BLaER1 treated with 17β-estradiol and CSF1 and Interleukin-3, amounts not matched to agents 10 nM and 100 nM (cell line): ENCODE results near the gene TMEM117.
A peak's percentile ranks its signal among the peaks of the same experiment; 100 is the strongest.

Experiments used
- H3K27ac ChIP-seq, 11 experiments: shearing (Covaris generic); formaldehyde crosslinking; 2 replicates each; pipeline ENCODE4 v1.8.1; 2022
- H3K27me3 ChIP-seq, 11 experiments: shearing (Covaris generic); formaldehyde crosslinking; 2 replicates each; pipeline ENCODE4 v1.8.1; 2022
- H3K36me3 ChIP-seq, 11 experiments: shearing (Covaris generic); formaldehyde crosslinking; 2 replicates each; pipeline ENCODE4 v1.8.1; 2022
- H3K4me1 ChIP-seq, 10 experiments: shearing (Covaris generic); formaldehyde crosslinking; 2 replicates each; pipeline ENCODE4 v1.8.1; 2022
- H3K4me2 ChIP-seq, 11 experiments: shearing (Covaris generic); formaldehyde crosslinking; 2 replicates each; pipeline ENCODE4 v1.8.1; 2022
- H3K4me3 ChIP-seq, 10 experiments: shearing (Covaris generic); formaldehyde crosslinking; 2 replicates each; pipeline ENCODE4 v1.8.1; 2022
- H3K9ac ChIP-seq, 11 experiments: shearing (Covaris generic); formaldehyde crosslinking; 2 replicates each; pipeline ENCODE4 v1.8.1; 2022
- H3K9me3 ChIP-seq, 11 experiments: shearing (Covaris generic); formaldehyde crosslinking; replicated peaks in 1 of 11; 2 replicates each; pipeline ENCODE4 v1.8.1; 2022
- H4K20me1 ChIP-seq, 11 experiments: shearing (Covaris generic); formaldehyde crosslinking; 2 replicates each; pipeline ENCODE4 v1.8.1; 2022
- Cebpa-rat ChIP-seq, 11 experiments: shearing (Covaris generic); IDR thresholded peaks; 2 replicates each; pipeline ENCODE4 v1.8.1; 2022

TMEM117 gene

DNA sequence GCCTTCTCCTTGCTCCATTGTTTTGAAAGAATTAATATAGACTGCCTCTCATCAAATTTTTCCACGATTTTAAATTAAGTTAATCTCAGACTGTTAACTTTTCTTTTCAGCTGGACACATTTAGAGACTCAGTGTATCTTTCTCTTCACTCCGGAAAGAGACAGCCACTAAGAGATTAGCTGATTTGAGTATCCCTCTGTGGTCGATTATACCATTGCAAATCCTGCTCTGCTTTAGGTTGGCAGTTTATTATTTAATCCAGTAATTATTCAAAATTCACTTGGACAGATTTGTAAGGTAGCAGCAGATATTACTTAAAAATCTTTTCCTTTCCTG is 29.2 kb upstream of the TMEM117 start:
- no peaks in the 10 kb centered on the region for H3K9me3 ChIP-seq
- H3K4me3 ChIP-seq, result peak overlapping the region; percentile 78 to 97 (median 87)
- H3K4me2 ChIP-seq, result peak overlapping the region; percentile 50 to 87 (median 83)
- H3K9ac ChIP-seq, result peak overlapping the region; percentile 89 to 97 (median 95)
- H3K36me3 ChIP-seq, result peaks cover 11 to 26% (median 14%) of the 10 kb centered on the region in 11 experiments
- TF ChIP-seq Cebpa-rat (IDR thresholded peaks at IDR 0.05), result no peak
- H3K4me1 ChIP-seq, result peaks cover 13 to 46% (median 30%) of the 10 kb centered on the region in 10 experiments
- no peaks in the 10 kb centered on the region for H3K27me3 ChIP-seq
- H3K27ac ChIP-seq, result peak overlapping the region; percentile 90 to 99 (median 96)
- peaks cover 3 to 37% (median 27%) of the 10 kb centered on the region in 11 experiments; a peak in 15 of 22 replicates for H4K20me1 ChIP-seq

DNA sequence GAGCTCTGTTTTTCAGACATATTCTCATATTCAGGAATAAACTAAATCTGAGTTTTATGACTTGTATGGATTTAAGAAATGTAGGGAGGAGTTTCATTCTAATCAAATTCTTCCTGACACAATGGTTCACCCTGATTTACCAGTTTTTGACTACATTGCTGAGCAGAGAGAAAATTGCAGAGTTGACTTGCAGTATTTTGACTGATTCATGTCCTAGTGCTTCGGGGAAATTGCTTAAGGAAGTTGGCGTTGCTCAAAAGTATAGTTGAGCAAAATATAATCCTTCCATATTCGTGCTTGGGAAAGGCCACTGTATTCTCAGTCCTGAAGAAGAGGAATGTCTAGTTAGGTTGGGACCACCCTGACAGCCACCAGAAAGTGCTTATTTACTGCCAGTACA is 28.5 kb upstream of the TMEM117 start:
- no peak for TF ChIP-seq Cebpa-rat (IDR thresholded peaks at IDR 0.05)
- peaks cover 3 to 33% (median 27%) of the 10 kb centered on the region in 11 experiments; a peak in 15 of 22 replicates for H4K20me1 ChIP-seq
- H3K9ac ChIP-seq, result peak overlapping the region in 6 of 11 experiments; percentile 93 to 97 (median 94); a peak in 12 of 22 replicates
- H3K4me2 ChIP-seq, result peak overlapping the region; percentile 50 to 87 (median 83); a peak in 21 of 22 replicates
- peaks cover 5 to 19% (median 9%) of the 10 kb centered on the region in 11 experiments; a peak in 16 of 22 replicates for H3K36me3 ChIP-seq
- peak overlapping the region in 7 of 11 experiments; percentile 90 to 99 (median 96); a peak in 13 of 22 replicates for H3K27ac ChIP-seq
- H3K27me3 ChIP-seq, result no peaks in the 10 kb centered on the region
- peak overlapping the region in 8 of 10 experiments; percentile 78 to 97 (median 87); a peak in 7 of 20 replicates for H3K4me3 ChIP-seq
- peaks cover 13 to 46% (median 30%) of the 10 kb centered on the region in 10 experiments for H3K4me1 ChIP-seq
- H3K9me3 ChIP-seq, result no peaks in the 10 kb centered on the region

DNA sequence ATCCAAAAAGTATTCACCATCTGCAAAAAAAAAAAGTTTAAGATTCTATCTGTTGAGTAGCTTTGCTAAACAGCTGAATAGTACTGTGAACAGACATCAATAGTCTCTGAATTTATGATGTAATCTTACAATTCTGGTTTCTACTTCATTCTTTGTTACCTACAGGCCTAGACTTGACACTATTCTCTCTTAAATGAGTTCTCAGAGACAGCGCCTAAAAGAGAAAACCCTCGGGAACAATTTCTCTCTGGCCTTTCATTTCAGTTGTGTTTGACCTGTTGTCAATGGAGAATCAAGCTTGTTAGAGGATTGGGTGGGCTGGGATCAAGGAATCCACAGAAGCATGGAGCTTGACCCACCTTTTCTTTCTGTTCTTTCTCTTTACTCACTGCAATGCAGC is 23.8 kb upstream of the TMEM117 start:
- no peaks in the 10 kb centered on the region for H3K9me3 ChIP-seq
- no peak for TF ChIP-seq Cebpa-rat (IDR thresholded peaks at IDR 0.05)
- H3K4me1 ChIP-seq, result peaks cover 3 to 18% (median 7%) of the 10 kb centered on the region in 10 experiments; a peak in 19 of 20 replicates
- no peaks in the 10 kb centered on the region for H4K20me1 ChIP-seq
- no peaks in the 10 kb centered on the region for H3K27me3 ChIP-seq
- H3K36me3 ChIP-seq, result no peaks in the 10 kb centered on the region
- H3K9ac ChIP-seq, result no peak overlapping the region
- H3K4me2 ChIP-seq, result no peak overlapping the region
- H3K27ac ChIP-seq, result no peak overlapping the region
- no peak overlapping the region for H3K4me3 ChIP-seq

DNA sequence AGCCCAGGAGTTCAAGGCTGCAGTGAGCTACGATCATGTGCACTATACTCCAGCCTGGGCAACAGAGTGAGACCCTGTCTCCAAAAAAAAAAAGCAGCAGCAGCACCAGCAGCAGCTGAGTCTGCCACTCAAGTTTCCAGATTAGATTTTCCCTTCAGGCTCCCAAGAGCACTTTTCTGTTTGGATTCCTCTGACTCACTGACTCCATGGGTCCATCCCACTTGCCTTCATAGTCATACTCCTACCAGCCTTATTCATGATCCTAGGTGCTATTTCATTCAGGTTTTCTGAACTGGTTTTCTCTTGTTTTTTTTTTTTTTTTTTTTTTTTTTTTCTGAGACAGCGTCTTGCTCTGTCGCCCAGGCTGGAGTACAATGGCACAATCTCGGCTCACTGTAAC is 23.0 kb upstream of the TMEM117 start:
- H3K36me3 ChIP-seq, result no peaks in the 10 kb centered on the region
- H3K27ac ChIP-seq, result no peak overlapping the region
- no peaks in the 10 kb centered on the region for H4K20me1 ChIP-seq
- no peaks in the 10 kb centered on the region for H3K9me3 ChIP-seq
- no peak for TF ChIP-seq Cebpa-rat (IDR thresholded peaks at IDR 0.05)
- no peak overlapping the region for H3K4me2 ChIP-seq
- no peak overlapping the region for H3K4me3 ChIP-seq
- no peak overlapping the region for H3K9ac ChIP-seq
- no peaks in the 10 kb centered on the region for H3K27me3 ChIP-seq
- H3K4me1 ChIP-seq, result peaks cover 0 to 10% (median 0%) of the 10 kb centered on the region in 10 experiments; a peak in 7 of 20 replicates

DNA sequence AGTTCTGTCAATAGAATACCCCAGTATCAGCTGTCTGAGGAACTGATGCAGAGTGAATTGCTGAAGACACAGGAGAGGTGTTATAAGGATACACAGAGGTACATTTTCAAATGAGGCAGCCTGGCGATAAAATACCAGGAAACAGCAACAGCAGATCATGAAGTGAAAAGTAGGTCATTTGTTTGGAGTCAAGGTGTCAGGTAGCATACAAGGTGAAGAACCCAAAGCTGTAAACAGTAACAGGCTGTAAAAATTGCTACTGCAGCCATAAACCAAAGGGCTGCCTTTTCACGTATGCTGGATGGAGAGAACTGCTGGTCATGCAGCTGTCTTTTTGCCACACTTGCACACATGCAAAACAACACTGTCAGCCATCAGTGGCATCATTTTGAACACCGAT is 20.5 kb upstream of the TMEM117 start:
- Histone ChIP-seq H3K27ac (no peak overlapping the region), H3K9ac (no peak overlapping the region), H3K4me1 (no peaks in the 10 kb centered on the region), H3K36me3 (no peaks in the 10 kb centered on the region), H3K27me3 (no peaks in the 10 kb centered on the region), H4K20me1 (no peaks in the 10 kb centered on the region), H3K4me3 (no peak overlapping the region), H3K9me3 (no peaks in the 10 kb centered on the region), H3K4me2 (no peak overlapping the region)
- TF ChIP-seq Cebpa-rat (IDR thresholded peaks at IDR 0.05), result no peak

DNA sequence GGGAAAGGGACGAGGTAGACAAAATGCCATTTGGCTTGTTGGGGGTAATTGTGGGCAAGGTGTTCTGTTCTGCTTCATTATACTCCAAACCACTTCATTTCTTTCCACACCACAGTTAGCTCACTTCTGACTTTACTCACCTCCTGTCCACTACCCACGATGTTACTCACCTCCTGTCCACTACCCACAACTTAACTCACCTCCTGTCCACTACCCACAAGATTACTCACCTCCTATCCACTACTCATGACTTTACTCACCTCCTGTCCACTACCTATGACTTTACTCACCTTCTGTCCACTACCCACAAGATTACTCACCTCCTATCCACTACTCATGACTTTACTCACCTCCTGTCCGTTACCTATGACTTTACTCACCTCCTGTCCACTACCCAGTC is 19.7 kb upstream of the TMEM117 start:
- no peak overlapping the region for H3K4me2 ChIP-seq
- no peak overlapping the region for H3K9ac ChIP-seq
- no peaks in the 10 kb centered on the region for H3K9me3 ChIP-seq
- H3K27ac ChIP-seq, result no peak overlapping the region
- no peak overlapping the region for H3K4me3 ChIP-seq
- H3K4me1 ChIP-seq, result no peaks in the 10 kb centered on the region
- no peaks in the 10 kb centered on the region for H3K27me3 ChIP-seq
- no peak for TF ChIP-seq Cebpa-rat (IDR thresholded peaks at IDR 0.05)
- H3K36me3 ChIP-seq, result no peaks in the 10 kb centered on the region
- no peaks in the 10 kb centered on the region for H4K20me1 ChIP-seq

DNA sequence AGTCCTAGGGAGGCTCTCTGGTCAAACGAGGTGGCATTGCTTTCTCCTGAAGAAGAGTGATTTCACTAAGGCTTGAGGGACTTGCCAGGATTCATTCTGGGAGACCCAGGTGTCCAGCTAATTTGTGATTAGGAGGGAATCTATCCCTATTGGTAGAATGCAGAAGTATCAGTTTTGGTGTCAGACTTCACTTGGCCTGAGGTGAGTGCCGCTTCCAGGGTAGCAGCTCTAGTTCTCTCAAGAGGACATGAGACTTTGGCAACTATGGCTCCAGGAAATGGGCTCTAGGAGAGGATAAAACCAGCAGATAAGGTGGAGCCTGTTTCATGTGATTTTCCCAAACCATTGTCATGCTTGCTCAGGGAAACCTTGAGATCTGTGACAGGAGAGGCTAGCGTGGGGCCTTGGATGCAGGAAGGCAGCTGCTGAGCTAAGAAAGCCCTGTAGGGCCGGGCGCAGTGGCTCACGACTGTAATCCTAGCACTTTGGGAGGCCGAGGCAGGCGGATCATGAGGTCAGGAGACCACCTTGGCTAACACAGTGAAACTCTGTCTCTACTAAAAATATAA is 11.6 kb upstream of the TMEM117 start:
- no peaks in the 10 kb centered on the region for H3K27me3 ChIP-seq

DNA sequence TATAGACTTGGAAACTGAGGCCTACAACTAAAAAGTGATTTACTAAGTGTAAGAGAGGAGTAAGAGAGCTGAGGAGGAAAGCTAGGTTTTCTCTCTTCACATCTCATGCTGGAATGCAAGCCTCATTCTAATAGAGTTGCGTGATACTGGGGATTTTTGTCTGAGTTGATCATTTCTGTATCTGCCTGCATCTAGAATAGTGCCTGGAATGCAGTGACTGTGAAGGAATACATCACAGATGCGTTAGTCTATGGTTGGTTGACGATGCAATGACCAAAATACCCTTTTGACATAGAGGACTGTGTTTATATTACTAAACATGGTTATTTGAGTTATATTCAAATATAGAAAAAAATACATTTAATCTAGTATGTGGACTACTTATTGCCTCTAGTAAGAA is 9.2 kb upstream of the TMEM117 start:
- H3K4me3 ChIP-seq, result no peak overlapping the region
- TF ChIP-seq Cebpa-rat (IDR thresholded peaks at IDR 0.05), result no peak
- H3K4me1 ChIP-seq, result peaks cover 0 to 5% (median 0%) of the 10 kb centered on the region in 10 experiments; a peak in 1 of 20 replicates

More for the DNA sequence above, 11.6 kb upstream of the TMEM117 start:
- Histone ChIP-seq H3K4me2 (no peak overlapping the region), H4K20me1 (no peaks in the 10 kb centered on the region), H3K36me3 (no peaks in the 10 kb centered on the region), H3K9me3 (no peaks in the 10 kb centered on the region), H3K27ac (no peak overlapping the region), H3K9ac (no peak overlapping the region), H3K4me1 (no peaks in the 10 kb centered on the region), H3K4me3 (no peak overlapping the region)
- no peak for TF ChIP-seq Cebpa-rat (IDR thresholded peaks at IDR 0.05)

DNA sequence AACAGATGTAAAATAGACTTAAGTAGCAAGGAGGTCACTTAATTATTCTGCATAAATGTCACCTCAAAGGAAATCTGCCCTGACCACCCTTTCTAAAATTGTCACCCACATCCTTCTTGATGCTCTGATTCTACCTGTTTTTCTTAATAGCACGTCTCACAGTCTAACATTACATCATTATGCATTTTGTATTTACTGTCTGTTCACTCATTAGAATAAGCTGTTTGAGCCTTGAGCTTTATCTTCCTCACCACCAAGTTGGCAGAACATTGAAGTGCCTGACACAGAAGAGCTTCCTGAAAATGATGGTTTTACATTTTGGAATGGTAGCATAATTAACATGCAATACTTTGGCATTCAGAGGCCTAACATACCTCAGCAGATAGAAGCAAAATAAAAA is 8.8 kb upstream of the TMEM117 start:
- TF ChIP-seq Cebpa-rat (IDR thresholded peaks at IDR 0.05), result no peak
- Histone ChIP-seq H3K9me3 (no peaks in the 10 kb centered on the region), H3K27ac (no peak overlapping the region), H4K20me1 (no peaks in the 10 kb centered on the region), H3K4me3 (no peak overlapping the region), H3K36me3 (no peaks in the 10 kb centered on the region), H3K9ac (no peak overlapping the region), H3K27me3 (no peaks in the 10 kb centered on the region), H3K4me1 (peaks cover 2 to 8% (median 2%) of the 10 kb centered on the region in 10 experiments; a peak in 19 of 20 replicates), H3K4me2 (no peak overlapping the region)

More for the DNA sequence above, 9.2 kb upstream of the TMEM117 start:
- no peaks in the 10 kb centered on the region for H4K20me1 ChIP-seq
- no peaks in the 10 kb centered on the region for H3K36me3 ChIP-seq
- no peaks in the 10 kb centered on the region for H3K27me3 ChIP-seq
- no peaks in the 10 kb centered on the region for H3K9me3 ChIP-seq
- H3K9ac ChIP-seq, result no peak overlapping the region
- H3K4me2 ChIP-seq, result no peak overlapping the region
- no peak overlapping the region for H3K27ac ChIP-seq
